Right lobe of liver (tissue), 4 donors: Measurements from ENCODE around the gene NECAB2.

Source experiments
- POLR2A ChIP-seq: fragments of 450-650 bp; IDR thresholded peaks from one replicate; pipeline ENCODE4 v1.6.1; 2017; ENCODE audit warnings: antibody characterized with exemption, mild to moderate bottlenecking
- TF ChIP-seq, protein P1 (sequence below), 4 donors: fragments of 200-600 bp in 3 of 4; fragments of 450-650 bp in 1 of 4; IDR thresholded peaks; one replicate each; pipeline versions ENCODE4 v1.5.1 to v1.8.0; 2016 to 2022; ENCODE audit warnings: antibody characterized with exemption in 4 of 4, mild to moderate bottlenecking in 2 of 4
- donor health status: DM: no; HTN: no; CAD: no.
- donor health status: DM: no; HTN: no; CAD: no.
- donor health status: DM: no; HTN: yes; CAD: no.

DNA sequence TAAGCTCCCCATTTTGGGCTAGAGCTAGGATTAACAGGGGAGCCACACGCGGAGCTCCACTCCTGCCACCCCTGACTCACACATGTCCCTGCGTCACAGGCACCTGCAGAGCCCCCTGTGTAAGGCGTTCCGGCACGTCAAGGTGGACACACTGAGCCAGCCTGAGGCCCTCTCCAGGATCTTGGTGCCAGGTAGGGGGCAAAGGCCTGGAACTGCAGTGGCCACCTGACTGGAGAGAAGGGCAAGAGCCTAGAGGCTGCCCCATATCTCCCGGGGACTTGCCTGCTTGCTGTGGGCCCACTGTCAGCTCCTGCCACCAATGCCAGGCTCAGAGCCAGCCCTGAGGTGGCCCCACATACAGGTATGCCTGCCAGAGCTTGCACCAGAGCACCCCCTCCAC lies 33.7 kb downstream of the NECAB2 start:
- TF ChIP-seq, protein P1, sequence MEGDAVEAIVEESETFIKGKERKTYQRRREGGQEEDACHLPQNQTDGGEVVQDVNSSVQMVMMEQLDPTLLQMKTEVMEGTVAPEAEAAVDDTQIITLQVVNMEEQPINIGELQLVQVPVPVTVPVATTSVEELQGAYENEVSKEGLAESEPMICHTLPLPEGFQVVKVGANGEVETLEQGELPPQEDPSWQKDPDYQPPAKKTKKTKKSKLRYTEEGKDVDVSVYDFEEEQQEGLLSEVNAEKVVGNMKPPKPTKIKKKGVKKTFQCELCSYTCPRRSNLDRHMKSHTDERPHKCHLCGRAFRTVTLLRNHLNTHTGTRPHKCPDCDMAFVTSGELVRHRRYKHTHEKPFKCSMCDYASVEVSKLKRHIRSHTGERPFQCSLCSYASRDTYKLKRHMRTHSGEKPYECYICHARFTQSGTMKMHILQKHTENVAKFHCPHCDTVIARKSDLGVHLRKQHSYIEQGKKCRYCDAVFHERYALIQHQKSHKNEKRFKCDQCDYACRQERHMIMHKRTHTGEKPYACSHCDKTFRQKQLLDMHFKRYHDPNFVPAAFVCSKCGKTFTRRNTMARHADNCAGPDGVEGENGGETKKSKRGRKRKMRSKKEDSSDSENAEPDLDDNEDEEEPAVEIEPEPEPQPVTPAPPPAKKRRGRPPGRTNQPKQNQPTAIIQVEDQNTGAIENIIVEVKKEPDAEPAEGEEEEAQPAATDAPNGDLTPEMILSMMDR (IDR thresholded peaks at IDR 0.05) = no peak
- no peak for TF ChIP-seq POLR2A
